ELR (cell line): ENCODE results near the gene TLCD1.
"Not testable (repeated sequence)": the region's sequence is repeated elsewhere in the genome, so short reads cannot be mapped to it uniquely, and the experiment has no call there.

Experiments
- DNase-seq: peaks from one replicate; pipeline ENCODE4 v3.0.0-alpha.2; 2015; ENCODE audit warnings: low read depth

Gene TLCD1

DNA sequence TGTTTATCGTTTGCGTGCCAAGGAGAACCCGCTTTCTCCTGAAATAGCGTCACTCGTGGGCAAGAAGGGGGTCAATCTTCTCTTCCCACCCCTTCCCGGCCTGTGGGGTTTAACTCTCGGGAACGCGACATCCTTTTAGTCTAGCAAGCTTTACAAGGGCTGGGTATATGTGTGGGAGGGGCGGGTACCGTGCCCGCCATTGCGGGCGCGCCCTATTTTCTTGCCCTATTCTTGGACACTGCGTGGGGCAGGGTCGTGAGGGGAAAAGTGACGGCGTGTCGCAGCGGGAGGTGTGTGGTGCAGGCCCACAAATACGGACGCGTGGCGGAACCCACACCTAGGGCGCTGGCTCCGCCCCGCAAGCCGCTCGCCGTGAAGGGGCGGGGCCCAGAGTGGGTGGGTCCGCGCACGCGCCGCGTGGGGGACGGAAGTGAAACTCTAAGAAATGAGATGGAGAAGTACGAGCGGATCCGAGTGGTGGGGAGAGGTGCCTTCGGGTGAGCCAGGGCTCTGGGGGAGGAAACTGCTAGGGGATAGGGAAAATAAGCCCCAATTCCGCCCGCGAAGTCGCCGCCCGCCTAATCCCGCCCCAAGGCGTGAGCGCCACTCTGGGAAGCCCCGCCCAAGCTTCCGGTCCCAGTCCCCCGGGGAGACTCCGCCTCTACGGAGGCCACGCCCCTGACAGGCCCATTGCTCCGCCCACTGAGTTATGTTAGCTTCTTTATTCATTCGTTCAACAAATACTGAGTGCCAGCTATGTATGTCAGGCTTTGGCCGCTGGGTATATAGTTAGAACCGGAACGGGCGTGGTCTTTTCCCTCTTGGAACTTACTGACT is 2.5 kb upstream of the TLCD1 start, which contains the start of gene NEK8:
TSS of gene NEK8 (plus strand) at position 425 of the 837 bp plus-strand sequence. CDS start at position 451, 26 bp downstream.
- DNase-seq = peak; percentile 97

- peak; percentile 95 for DNase-seq
These were observed 826 bp upstream of the TLCD1 start for GRCh38 chr17:28726627-28727491.

DNA sequence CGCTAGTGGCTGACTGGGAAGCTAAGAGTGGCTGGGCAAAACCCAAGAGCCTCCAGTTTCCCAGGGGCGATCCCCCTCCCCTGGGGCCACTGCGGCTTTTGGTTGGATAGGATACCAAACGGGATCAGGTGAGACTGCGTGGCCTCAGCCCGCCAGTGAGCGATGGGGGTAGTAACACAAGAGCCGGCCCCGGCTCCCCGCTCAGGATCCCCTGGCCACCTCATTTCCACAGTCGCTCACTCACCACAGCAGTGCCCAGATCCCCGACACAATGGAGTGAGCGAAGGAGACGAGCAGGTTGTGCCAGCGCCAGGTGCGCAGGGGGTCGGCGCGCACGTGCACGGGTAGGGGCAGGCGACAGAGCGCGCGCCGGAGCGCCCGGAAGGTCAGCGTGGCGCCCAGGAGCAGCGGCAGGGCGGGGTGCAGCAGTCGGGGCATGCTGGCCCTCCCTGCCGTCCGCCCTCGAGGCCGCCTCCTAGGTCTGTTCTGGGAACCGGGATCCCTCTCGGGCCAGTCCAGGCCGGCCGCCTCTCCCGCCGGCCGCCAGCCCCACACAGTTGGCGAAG is 290 bp downstream of the TLCD1 start:
- DNase-seq = peak; percentile 92

GRCh38 chr17:28725166-28725659 is 820 bp downstream of the TLCD1 start:
- peak; percentile 87 for DNase-seq

GRCh38 chr17:28724500-28725165 is 1.4 kb downstream of the TLCD1 start:
- DNase-seq = no peak

DNA sequence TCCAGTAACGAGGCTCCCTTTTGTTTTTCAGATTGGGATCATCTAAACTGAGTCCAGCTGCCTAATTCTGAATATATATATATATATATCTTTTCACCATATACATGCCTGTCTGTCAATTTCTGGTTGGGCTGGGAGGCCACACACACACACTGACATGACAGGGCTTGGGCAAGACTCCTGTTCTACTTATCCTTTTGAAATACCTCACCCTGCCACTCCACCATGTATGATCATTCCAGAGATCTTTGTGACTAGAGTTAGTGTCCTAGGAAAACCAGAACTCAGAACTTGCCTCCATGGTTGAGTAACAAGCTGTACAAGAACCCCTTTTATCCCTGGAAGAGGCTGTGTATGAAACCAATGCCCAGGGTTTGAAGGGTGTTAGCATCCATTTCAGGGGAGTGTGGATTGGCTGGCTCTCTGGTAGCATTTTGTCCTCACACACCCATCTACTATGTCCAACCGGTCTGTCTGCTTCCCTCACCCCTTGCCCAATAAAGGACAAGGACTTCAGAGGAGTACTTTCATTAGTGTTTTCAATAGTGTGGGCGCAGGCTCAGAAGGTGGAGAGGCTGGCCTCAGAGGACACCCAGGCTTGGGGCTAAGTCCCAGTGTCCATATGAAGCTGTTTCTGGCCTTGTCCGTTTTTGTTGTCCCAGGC is 2.1 kb downstream of the TLCD1 start:
- DNase-seq = not testable (repeated sequence)

GRCh38 chr17:28723159-28723835 is 2.7 kb downstream of the TLCD1 start:
- DNase-seq = no peak

DNA sequence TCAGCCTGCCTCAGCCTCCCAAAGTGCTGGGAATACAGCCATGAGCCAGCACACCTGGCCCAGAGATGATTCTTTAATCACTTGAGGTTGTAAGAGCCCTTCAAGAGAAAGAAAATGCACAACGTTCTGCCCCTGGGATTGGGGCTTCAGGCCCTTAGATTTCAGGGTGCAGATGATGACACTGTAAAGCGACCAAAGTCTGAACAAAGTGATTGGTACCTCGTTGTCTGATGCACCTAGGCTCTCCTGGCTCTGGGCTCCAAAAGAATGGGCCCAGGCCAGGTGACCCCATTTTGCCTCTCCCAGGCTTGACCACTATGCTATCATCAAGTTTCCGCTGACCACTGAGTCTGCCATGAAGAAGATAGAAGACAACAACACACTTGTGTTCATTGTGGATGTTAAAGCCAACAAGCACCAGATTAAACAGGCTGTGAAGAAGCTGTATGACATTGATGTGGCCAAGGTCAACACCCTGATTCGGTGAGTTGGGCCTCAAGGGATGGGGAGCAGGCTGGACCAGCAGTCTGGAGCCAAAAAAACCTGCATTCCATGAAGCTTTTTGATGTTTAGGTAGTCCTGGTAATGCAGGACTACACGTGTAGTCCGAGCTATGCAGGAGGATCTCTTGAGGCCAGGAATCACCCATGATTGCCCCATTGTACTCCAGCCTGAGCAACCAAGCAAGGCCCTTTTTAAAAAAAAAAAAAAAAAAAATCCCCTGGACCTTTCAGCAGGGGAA is 3.4 kb downstream of the TLCD1 start:
- no peak for DNase-seq

DNA sequence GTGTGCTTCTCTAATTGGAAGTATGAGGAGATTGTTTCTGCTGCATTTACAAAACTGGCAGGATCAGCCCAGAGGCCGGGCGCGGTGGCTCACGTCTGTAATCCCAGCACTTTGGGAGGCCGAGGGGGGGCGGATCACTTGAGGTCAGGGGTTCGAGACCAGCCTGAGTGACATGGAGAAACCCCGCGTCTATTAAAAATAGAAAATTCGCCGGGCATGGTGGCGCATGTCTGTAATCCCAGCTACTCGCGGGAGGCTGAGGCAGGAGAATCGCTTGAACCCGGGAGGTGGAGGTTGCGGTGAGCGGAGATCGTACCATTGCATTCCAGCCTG is 5.1 kb downstream of the TLCD1 start:
- DNase-seq = not testable (repeated sequence)

GRCh38 chr17:28720247-28720996 is 5.6 kb downstream of the TLCD1 start:
- peak; percentile 45 for DNase-seq

- no peak for DNase-seq
These were observed 7.0 kb downstream of the TLCD1 start for GRCh38 chr17:28719021-28719433.

DNA sequence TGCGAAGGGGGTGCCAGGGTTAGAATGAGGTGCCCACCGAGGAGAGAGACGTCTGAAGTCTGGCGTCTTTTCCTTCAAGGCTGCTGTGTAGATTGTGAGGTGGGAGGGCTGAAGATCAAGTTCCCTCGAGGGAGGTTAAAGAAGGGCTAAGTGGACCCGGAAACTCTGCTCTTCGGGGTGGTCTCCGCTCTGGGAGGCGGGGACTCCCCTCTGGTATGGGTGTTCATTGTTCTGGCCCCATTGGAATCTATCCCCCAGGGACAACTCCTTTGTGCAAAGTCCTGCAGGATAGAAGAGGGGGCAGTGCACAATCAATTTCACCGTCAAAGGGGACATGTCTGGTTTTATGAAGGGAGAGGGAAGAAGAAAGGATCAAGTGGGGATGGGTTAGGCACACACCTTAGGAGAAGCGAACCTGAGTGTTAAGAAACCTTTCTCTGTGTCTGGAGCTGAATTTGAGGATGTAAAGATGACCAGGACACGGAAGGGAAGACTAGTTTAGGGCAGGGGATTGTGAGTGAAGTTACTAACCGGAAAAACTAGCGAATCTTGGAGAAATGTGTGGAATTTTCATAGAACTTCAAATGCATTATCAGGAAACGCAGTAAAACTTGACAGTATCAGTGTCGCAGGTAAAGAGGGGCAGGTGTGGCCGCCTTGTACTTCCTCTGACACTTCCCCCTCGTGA is 7.6 kb downstream of the TLCD1 start:
- DNase-seq = peak; percentile 24

- peak; percentile 89 for DNase-seq
These were observed 8.3 kb downstream of the TLCD1 start, which contains the start of gene RAB34 for GRCh38 chr17:28717578-28718332. Gene RAB34 (minus strand): TSS chr17:28717868. CDS start chr17:28717266, 602 bp downstream.

DNA sequence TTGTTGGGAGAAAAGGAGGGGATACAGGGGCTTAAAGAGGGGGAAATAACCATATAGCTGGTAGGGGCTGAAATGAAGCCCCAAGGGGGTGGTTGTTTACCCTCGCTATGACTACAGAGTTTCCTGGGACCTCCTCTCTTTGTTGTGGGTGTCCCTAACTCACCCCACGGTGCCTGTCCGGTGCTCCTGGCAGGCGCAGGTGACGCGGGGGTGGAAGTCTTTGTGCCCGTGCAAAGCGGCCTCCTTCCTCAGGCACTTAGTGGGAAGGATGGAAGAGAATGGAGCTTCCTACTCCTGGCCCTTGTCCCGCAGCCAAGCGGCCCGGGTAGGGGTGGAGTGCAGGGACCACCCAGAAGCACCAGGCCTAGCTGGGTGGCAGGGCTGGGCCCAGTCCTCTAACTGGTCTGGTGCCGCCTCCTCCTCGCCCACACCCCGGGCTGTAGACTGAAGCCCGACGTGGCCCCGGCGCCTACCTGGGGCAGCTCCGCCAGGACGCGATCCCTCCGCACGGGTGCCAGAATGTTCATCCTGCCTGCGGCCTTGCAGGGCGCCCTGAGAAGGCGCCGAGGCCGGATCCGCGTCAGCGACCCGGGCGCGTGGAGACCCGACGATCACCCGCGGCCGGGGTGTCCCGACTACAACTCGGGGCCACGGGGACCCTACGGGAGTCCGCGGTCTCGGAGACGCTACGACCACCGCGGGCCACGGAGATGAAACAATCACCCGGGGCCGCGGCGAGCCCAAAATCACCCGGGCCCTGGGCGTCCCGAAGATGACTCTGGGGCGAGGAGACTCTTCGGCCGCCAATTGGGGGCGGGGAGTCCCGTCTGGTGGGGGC is 9.1 kb downstream of the TLCD1 start:
- peak; percentile 67 for DNase-seq

DNA sequence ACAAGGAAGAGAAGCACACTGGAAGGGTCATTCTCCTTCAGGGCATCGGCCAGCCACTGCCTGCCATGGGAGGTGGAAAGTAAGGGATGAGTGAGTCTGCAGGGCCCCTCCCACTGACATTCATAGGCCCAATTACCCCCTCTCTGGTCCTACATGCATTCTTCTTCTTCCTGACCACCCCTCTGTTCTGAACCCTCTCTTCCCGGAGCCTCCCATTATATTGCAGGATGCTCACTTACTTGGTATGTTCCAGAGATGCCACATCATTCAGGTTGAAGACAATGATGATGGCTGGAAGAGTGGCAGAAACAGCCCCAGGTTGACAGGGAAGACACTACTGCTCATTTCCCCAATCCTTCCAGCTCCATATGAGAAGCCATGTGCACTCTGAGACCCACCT is 10.8 kb downstream of the TLCD1 start:
- no peak for DNase-seq

- DNase-seq = no peak
These were observed 11.8 kb downstream of the TLCD1 start for GRCh38 chr17:28714281-28714680.
